ENCODE measurements around the gene TMEM52B. TPM values are rescaled to one million over a fixed set of nuclear protein-coding genes. Genes with fewer than 3 reads are reported as not detected.

Gene TMEM52B
- total RNA-seq, result not detected in 2 replicates

DNA sequence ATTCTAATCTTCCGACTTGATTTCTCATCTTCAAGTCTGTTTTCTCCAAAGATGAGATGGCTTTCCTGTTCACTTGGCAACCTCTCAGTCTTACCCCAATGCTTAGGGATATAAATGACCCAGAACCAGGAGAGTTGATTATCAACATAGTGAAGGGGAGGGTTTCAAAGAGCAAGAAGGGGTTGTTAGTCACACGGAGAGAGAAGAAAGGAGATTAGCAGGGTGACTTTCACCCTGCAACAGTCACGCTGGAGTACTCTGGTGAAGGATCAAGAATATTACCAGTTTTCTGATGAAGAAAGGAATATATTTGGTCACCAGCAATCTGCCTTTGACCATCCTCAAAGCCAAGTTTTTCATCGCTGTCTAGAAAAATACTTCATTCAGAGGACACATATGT is at the start of gene TMEM52B:
Gene TMEM52B, plus strand, starts transcription at position 212 of the 400 bp plus-strand sequence. CDS start 543 bp downstream, outside the sequence.
- no peak for DNase-seq (ENCODE audit: extremely low read depth, low read depth, low spot score)

- DNase-seq (ENCODE audit: extremely low read depth, low read depth, low spot score), result no peak
Observed at GRCh38 chr12:10130042-10130441, 48.8 kb upstream of the TMEM52B start, which contains the start of gene CLEC7A. Gene CLEC7A, minus strand, starts transcription at chr12:10130199. Its CDS starts 117 bp downstream, at chr12:10130082.

DNA sequence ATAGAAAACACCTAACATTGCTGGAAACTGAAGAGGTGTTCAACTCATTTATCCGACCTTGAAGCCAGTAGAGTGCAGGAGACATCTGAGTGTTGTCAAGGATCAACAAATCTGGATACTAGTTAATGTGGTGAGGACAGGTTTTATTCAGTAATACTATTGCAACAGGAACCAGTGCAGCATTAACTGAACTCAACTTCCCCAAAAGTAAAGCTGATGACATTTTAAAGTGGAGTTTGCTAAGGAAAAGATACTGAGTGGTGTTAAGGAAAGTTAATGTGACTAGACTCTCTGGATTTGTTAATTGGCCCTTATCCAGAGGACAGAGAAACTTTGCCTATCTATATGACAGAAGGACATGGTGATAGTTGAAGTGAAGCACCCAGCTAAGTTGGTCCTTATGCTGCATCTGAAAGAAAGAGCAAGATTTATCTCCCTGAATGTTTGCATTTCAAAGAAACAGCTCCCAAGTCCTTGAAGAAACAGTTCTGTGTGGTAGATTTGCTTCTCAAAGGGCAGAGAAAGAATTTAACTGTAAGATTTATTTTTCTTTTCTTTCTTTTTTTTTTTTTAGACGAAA is 47.6 kb upstream of the TMEM52B start:
- DNase-seq (ENCODE audit: extremely low read depth, low read depth, low spot score), result no peak

GRCh38 chr12:10132850-10133370 is 45.9 kb upstream of the TMEM52B start:
- no peak for DNase-seq (ENCODE audit: extremely low read depth, low read depth, low spot score)

- DNase-seq (ENCODE audit: extremely low read depth, low read depth, low spot score), result no peak
Observed at GRCh38 chr12:10135126-10135525, 43.7 kb upstream of the TMEM52B start.

GRCh38 chr12:10136637-10137205 is 42.1 kb upstream of the TMEM52B start:
- no peak for DNase-seq (ENCODE audit: extremely low read depth, low read depth, low spot score)

DNA sequence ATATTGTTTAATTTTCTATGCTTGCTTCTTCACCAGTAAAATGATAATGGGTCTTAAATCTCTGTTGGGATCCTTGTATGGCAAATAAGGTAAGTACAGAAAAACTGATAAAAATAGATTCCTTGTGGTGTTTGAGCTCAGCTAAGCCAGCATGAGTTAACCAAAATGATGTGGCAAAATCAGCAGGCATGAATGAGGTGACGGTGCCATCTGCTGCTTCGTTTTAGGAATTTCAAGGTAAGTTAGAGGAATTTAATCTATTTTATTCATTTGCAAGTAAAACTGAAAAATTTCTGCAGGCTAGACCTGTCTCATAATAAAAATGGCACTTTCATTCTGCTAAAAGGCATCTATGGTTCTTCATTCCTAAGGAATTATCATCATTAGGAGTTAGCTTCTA is 38.8 kb upstream of the TMEM52B start:
- peak; percentile 80 for DNase-seq (ENCODE audit: extremely low read depth, low read depth, low spot score)

DNA sequence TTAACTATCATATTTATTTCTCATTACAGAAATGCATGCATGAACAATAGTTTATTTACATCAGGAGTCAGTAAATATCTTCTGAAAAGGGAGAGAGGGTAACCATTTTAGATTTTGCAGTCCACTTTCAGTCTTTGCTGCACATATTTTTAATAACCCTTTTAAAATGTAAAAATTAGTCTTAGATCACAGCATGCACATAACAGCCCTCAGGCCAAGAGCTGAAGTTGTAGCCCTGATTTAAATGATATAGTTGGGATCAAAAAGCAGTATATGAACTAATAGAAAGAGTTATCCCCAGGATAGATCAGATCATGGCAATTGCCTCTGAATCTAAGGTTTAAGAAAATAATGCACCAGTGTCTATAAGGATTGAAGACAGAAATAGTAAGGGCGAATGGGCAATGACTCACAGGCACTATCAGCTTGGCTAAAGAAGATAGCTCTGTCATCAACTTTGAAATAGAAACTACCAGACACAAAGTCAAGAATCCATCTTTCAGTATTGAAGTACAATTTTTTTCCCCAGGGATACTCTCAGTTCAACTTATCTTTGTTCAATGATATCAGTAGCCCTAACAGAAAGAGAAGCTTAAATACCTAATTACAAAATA is 35.7 kb upstream of the TMEM52B start:
- no peak for DNase-seq (ENCODE audit: extremely low read depth, low read depth, low spot score)

DNA sequence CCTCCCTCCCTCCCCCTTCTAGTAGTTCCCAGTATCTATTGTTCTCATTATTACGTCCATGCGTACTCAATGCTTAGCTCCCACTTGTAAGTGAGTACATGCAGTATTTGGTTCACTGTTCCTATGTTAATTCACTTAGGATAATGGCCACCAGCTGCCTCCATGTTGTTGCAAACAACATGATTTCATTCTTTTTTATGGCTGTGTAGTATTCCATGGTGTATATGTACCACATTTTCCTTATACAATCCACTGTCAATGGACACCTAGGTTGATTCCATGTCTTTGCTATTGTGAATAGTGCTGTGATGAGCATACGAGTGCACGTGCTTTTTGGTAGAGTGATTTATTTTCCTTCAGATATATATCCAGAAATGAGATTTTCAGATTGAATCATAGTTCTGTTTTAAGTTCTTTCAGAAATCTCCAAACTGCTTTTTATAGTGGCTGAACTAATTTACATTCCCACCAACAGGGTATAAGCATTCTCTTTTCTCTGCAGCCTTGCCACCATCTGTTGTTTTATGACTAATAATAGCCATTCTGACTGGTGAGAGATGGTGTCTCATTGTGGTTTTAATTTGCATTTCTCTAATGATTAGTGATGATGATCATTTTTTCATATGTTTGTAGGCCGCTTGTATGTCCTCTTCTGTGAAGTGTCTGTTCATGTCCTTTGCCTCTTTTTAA is 31.0 kb upstream of the TMEM52B start:
- DNase-seq (ENCODE audit: extremely low read depth, low read depth, low spot score), result no peak

DNA sequence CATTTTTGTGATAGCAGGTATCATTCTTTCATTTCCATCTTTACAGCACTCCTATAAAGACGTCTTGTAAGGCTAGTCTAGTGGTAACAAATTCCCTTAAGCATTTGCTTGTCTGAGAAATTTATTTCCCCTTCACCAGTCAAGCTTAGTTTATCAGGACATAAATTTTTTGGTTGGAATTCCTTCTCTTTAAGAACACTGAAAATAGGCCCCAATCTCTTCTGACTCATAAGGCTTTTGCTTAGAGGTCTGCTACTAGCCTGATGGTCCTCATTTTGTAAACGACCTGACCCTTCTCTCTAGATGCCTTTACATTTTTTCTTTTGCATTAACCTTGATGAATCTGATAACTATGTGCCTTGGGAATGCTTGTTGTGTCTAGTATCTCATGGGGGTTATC is 27.2 kb upstream of the TMEM52B start:
- no peak for DNase-seq (ENCODE audit: extremely low read depth, low read depth, low spot score)

- no peak for DNase-seq (ENCODE audit: extremely low read depth, low read depth, low spot score)
Observed at GRCh38 chr12:10153271-10154144, 25.3 kb upstream of the TMEM52B start.

DNA sequence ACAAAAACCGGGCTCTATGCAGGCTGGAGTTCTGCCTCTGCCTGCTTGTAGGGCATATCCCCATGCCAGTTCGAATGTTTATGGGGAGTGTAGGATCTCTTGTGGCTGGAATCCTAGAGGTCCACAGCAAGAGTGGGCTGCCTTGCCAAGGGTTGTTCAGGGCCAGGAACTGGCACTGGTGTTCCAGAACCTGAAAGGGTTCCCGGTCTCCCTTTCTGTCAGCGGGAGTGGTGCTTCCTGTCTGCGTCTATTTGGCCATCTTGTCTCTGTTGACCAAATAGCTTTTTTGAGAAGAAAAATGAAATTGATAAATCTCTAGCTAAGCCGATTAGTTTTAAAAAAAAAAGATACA is 24.7 kb upstream of the TMEM52B start:
- no peak for DNase-seq (ENCODE audit: extremely low read depth, low read depth, low spot score)

DNA sequence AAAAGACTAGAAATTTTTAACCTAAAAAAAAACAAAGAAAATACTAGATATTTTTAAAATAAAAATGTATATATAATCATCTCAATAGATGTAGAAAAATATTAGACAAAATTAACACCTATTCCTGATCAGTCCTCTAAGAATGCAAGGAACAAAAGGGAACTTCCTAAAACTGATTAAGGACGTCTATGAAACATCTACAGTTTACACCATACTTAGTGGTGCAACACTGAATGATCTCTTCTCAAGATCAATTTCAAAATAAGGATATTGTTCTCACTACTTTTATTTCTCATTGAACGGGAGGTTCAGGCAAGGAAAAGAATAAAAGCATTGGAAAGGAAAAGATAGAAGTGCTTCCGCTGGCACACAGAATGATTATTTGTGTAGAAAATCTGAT is 22.9 kb upstream of the TMEM52B start:
- no peak for DNase-seq (ENCODE audit: extremely low read depth, low read depth, low spot score)

GRCh38 chr12:10158406-10158805 is 20.4 kb upstream of the TMEM52B start:
- no peak for DNase-seq (ENCODE audit: extremely low read depth, low read depth, low spot score)

- no peak for DNase-seq (ENCODE audit: extremely low read depth, low read depth, low spot score)
Observed at GRCh38 chr12:10159280-10159679, 19.6 kb upstream of the TMEM52B start.

DNA sequence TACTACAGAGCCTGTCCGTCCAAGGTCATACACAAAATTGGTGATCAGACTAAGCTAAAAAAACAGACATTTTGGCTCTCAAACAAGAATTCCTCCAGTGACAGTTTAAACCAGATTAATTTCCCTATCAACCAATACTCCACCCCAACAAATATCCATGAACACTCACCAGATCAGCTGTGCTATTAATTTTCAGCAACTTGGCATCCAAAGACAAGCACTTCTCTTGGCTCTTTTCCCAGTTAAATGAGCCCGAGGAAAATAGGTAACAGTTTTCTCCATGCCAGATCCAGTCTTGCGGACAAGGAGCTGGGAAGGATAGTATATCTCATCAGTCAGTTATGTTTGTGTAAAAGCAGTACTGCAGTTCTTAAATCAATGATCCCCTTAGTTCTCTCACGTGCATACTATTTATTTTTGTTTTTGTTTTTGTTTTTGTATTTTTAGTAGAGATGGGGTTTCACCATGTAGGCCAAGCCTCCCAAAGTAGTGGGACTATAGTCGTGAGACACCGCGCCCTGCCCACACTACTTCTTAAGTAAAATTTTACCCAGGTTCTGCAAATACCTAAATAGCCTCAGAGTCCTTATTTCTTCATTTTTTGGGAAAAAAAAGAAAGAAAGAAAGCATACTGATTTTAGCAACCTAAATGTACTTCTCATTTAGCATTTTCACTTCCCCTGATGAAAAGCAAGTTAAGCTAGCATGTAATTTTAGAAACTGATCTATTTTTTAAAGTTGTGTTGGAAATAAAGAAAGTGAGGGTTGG is 18.0 kb upstream of the TMEM52B start:
- no peak for DNase-seq (ENCODE audit: extremely low read depth, low read depth, low spot score)

DNA sequence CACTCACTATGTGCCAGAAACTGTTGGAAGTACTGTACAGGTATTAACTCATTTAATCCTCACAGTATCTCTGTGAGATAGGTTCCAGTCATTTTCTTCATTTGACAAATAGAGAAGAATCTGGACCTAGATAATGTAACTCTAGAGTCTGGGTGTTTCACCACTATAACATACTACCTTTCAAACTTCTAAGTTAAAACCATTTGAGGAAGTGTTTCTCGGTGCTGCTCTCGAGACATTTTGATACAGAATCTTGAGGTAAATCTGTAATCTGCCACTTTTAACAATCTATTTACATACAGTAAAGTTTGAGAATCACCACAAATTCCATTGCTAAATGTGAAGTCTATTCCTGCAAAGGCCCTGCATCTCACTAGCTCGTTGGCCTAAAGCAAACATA is 15.7 kb upstream of the TMEM52B start:
- DNase-seq (ENCODE audit: extremely low read depth, low read depth, low spot score), result no peak

DNA sequence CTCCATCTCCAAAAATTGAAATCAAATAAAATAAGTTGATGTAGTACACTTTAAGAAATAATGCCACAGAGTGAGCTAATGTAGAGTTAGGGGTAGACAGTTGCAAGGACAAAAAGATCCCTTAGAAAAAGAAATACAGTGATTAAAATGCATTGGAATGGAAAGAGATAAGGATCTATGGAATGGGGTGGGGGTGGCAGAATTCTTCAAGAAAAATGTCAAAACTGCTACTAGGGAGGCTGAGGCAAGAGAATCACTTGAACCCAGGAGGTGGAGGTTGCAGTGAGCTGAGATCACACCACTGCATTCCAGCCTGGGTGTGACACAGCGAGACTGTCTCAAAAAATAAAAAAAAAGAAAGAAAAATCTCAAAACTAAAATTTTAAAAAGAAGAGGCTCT is 13.4 kb upstream of the TMEM52B start:
- no peak for DNase-seq (ENCODE audit: extremely low read depth, low read depth, low spot score)

DNA sequence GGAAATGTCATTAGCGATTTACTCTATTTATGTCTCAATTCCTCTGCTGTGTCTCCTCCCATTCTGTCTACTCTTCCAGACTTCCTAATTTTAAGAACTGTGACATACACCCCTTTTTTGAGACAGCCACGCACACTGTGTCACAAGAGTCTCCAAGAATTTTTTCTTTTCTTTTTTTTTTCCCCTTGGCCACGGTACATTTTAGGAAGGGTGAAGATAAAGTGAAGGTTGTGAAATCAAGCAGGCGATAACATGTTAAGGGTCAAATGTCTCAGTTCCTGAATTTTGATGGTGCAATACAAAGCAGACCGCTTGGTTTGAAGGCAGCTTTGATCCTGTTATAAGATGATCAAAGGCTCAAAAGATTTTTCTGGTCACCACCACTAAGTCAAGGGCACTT is 11.2 kb upstream of the TMEM52B start:
- no peak for DNase-seq (ENCODE audit: extremely low read depth, low read depth, low spot score)

- DNase-seq (ENCODE audit: extremely low read depth, low read depth, low spot score), result no peak
Observed at GRCh38 chr12:10169104-10169503, 9.7 kb upstream of the TMEM52B start.

Data from glomerular endothelial cell (primary cell).